ENCODE measurements around the gene EXOC4. TPM values are rescaled to one million over a fixed set of nuclear protein-coding genes. Genes with fewer than 3 reads are reported as not detected.

Gene EXOC4
- total RNA-seq, 1 experiment from 2014 or later = 66.2 TPM

DNA sequence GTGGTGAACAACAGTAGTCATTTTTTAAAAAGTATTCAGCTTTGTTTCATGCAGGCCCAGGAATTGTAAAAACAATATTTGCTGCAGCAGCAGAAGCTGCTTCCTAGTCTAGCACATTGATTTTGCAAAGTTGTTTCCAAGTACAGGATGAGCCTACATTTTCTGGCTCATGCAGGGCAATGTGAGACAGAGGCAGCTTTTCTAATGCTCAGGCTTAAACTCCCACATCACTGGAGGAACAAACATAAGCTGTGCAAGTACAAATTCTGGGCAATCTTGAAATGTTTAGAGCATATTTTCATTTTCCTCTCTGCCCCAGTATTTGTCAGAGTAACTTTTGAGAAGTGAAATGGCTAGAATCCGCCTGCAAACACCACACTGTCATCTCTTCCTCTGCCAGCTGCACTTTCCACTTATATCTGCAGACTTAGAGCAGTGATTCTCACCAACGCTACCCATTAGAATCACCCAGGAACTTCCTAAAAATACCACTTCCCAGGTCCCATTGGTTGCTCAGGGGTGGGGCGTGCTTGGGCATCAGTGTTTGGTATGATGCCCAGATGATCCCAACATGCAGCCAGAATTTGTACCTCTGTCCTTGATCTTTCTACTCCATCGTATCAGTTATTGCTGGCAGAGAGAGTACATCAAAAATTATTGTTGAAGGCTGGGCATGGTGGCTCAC lies 570.1 kb downstream of the EXOC4 start:
- Mint-ChIP-seq H3K36me3 (ENCODE audit: insufficient read depth, unreplicated experiment) (peaks cover 6% of the 10 kb centered on the region), H3K27me3 (ENCODE audit: insufficient read depth, unreplicated experiment) (no peaks in the 10 kb centered on the region), H3K4me3 (ENCODE audit: unreplicated experiment) (no peak overlapping the region), H3K9me3 (ENCODE audit: unreplicated experiment) (no peaks in the 10 kb centered on the region), H3K4me1 (ENCODE audit: low read depth, unreplicated experiment) (no peaks in the 10 kb centered on the region), H3K27ac (ENCODE audit: unreplicated experiment) (no peak overlapping the region)
- ChIA-PET CTCF (no interaction called here), POLR2A (no interaction called here)
- H3K36me3 ChIP-seq (ENCODE audit: control insufficient read depth, insufficient read depth, low read length) = peaks cover 1% of the 10 kb centered on the region; the same call in 1 of the 2 replicates
- TF ChIP-seq, protein P1, sequence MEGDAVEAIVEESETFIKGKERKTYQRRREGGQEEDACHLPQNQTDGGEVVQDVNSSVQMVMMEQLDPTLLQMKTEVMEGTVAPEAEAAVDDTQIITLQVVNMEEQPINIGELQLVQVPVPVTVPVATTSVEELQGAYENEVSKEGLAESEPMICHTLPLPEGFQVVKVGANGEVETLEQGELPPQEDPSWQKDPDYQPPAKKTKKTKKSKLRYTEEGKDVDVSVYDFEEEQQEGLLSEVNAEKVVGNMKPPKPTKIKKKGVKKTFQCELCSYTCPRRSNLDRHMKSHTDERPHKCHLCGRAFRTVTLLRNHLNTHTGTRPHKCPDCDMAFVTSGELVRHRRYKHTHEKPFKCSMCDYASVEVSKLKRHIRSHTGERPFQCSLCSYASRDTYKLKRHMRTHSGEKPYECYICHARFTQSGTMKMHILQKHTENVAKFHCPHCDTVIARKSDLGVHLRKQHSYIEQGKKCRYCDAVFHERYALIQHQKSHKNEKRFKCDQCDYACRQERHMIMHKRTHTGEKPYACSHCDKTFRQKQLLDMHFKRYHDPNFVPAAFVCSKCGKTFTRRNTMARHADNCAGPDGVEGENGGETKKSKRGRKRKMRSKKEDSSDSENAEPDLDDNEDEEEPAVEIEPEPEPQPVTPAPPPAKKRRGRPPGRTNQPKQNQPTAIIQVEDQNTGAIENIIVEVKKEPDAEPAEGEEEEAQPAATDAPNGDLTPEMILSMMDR (IDR thresholded peaks at IDR 0.05; ENCODE audit: insufficient read depth in 1 of 2, low read depth in 1 of 2, low read length in 1 of 2, severe bottlenecking in 1 of 2, unreplicated experiment in 1 of 2) = no peak
- intact Hi-C loops (cut with micrococcal nuclease; ENCODE audit: unreplicated experiment) = no loop called here
- DNase-seq = no peak
- BruUV-seq (replicated peaks) = no TSS peak
- no peak overlapping the region for H3K4me3 ChIP-seq (ENCODE audit: low read depth, low read length)
- H3K27me3 ChIP-seq (replicated peaks; ENCODE audit: control insufficient read depth, insufficient read depth, low read length) = no peaks in the 10 kb centered on the region
- H3K4me1 ChIP-seq = no peaks in the 10 kb centered on the region
- H3K9me3 ChIP-seq = no peaks in the 10 kb centered on the region

DNA sequence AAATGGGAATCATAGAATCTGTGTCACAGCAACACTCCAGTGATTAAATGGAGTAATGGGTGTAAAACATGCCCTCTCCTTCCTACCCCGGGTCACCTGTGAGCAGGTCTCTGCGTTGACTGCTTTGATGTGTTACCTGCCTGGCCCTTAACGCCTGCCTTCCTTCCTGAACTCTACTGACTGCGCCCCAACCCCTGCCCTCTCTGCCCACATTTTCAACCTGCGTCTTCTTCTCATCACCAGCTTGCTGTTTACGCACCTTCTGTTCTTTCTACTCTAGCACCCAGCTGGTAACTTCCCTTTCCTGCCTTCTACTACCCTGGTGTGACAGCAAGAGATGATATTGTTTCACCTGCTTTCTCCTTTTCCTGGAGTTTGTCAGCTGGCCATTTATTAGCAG lies 571.3 kb downstream of the EXOC4 start:
- ChIA-PET POLR2A (no interaction called here), CTCF (no interaction called here)
- Mint-ChIP-seq H3K4me3 (ENCODE audit: unreplicated experiment) (no peak overlapping the region), H3K4me1 (ENCODE audit: low read depth, unreplicated experiment) (no peaks in the 10 kb centered on the region), H3K27ac (ENCODE audit: unreplicated experiment) (no peak overlapping the region), H3K9me3 (ENCODE audit: unreplicated experiment) (no peaks in the 10 kb centered on the region), H3K36me3 (ENCODE audit: insufficient read depth, unreplicated experiment) (peaks cover 5% of the 10 kb centered on the region), H3K27me3 (ENCODE audit: insufficient read depth, unreplicated experiment) (no peaks in the 10 kb centered on the region)
- no peak for DNase-seq
- no TSS peak for BruUV-seq (replicated peaks)
- intact Hi-C loops (cut with micrococcal nuclease; ENCODE audit: unreplicated experiment) = no loop called here
- TF ChIP-seq, protein P1 (IDR thresholded peaks at IDR 0.05; ENCODE audit: insufficient read depth in 1 of 2, low read depth in 1 of 2, low read length in 1 of 2, severe bottlenecking in 1 of 2, unreplicated experiment in 1 of 2) = no peak
- H3K27me3 ChIP-seq (replicated peaks; ENCODE audit: control insufficient read depth, insufficient read depth, low read length) = no peaks in the 10 kb centered on the region
- H3K4me3 ChIP-seq (ENCODE audit: low read depth, low read length) = no peak overlapping the region
- no peaks in the 10 kb centered on the region for H3K4me1 ChIP-seq
- no peaks in the 10 kb centered on the region for H3K36me3 ChIP-seq (ENCODE audit: control insufficient read depth, insufficient read depth, low read length)
- H3K9me3 ChIP-seq = no peaks in the 10 kb centered on the region

DNA sequence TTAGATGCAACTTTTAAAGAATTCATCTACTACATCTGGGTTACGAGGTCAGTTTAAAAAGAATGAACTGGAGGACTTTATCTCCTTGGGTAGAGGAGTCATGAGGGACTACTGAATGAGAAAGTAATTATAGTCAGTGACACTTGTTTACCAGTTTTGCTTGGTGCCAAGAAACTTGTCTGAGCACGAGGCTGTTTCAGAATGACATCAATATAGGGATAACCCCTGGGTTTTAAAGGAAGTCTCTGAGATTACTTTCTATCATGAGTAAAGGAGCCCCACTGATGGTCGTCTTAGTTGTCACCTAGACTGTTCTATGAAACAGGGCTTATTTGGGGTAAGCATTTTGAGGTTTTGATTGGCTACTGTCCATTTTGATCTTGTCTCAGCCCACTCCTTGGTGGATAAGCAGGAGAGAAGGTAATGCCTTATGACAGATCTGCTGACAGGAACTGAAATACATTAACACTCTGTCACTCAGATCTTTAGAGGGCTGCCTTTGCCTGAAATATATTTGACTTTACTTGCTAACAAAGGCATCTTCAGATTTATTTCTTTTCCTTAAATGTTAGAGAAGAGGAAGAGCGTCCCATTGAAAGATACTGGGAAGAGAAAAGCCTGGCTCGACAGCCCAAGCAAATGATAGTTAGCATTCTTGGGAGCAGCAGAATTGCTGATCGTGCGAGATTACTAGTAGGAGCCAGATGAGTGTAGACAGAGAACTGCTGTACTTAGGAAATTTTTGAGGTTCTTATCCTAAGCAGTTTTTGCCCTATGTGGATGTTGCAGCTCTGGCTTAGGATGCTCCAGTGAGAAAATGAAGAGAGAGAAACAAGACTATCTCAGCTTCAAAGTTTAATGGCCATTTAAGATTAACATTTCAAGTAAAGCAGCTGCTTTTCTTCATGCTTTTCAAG lies 575.1 kb downstream of the EXOC4 start:
- POLR2A ChIA-PET = no interaction called here
- Histone ChIP-seq H3K36me3 (ENCODE audit: control insufficient read depth, insufficient read depth, low read length) (no peaks in the 10 kb centered on the region), H3K4me1 (no peaks in the 10 kb centered on the region), H3K9me3 (peaks cover 4% of the 10 kb centered on the region; the same call in 1 of the 2 replicates), H3K4me3 (ENCODE audit: low read depth, low read length) (no peak overlapping the region), H3K27me3 (replicated peaks; ENCODE audit: control insufficient read depth, insufficient read depth, low read length) (no peaks in the 10 kb centered on the region)
- BruUV-seq (replicated peaks) = no TSS peak
- CTCF ChIA-PET = no interaction called here
- Mint-ChIP-seq H3K36me3 (ENCODE audit: insufficient read depth, unreplicated experiment) (no peaks in the 10 kb centered on the region), H3K27ac (ENCODE audit: unreplicated experiment) (no peak overlapping the region), H3K27me3 (ENCODE audit: insufficient read depth, unreplicated experiment) (no peaks in the 10 kb centered on the region), H3K4me1 (ENCODE audit: low read depth, unreplicated experiment) (no peaks in the 10 kb centered on the region), H3K9me3 (ENCODE audit: unreplicated experiment) (peaks cover 10% of the 10 kb centered on the region), H3K4me3 (ENCODE audit: unreplicated experiment) (no peak overlapping the region)
- intact Hi-C loops (cut with micrococcal nuclease; ENCODE audit: unreplicated experiment) = no loop called here
- DNase-seq = no peak
- TF ChIP-seq, protein P1 (IDR thresholded peaks at IDR 0.05; ENCODE audit: insufficient read depth in 1 of 2, low read depth in 1 of 2, low read length in 1 of 2, severe bottlenecking in 1 of 2, unreplicated experiment in 1 of 2) = no peak
